ENCODE measurements around the gene TLE1. TPM values are rescaled to one million over a fixed set of nuclear protein-coding genes. Genes with fewer than 3 reads are reported as not detected.

TLE1 gene
- total RNA-seq, 1 experiment from 2014 or later: 97.7 TPM

DNA sequence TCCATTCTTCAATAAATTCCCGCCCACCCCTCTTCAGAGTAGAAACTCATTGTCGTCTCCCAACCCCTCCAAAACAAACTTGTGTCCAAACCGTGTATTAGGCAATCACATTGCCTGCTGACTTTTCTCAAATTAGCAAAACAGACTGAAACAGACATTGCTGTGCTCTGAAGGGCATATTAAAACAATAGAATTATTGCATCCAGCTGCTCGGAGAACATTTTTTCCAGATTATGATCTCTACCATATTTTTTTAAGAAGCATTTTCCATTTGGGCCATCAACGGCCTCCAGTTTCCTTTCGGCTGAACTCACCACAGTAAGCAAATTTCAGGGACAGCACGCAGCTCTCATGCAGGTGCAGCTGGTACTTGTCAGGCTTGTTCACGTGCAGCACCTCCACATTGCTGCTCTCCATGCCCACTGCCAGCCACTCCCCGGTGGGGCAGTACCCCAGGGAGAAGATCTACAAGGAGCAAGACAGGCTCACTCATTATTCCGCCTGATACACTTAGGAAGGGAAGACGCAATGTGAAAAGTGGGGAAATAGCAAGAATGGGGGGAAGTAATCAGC lies 104.1 kb downstream of the TLE1 start:
- Mint-ChIP-seq H3K36me3 (peaks cover 88% of the 10 kb centered on the region), H3K4me3 (no peak overlapping the region)

DNA sequence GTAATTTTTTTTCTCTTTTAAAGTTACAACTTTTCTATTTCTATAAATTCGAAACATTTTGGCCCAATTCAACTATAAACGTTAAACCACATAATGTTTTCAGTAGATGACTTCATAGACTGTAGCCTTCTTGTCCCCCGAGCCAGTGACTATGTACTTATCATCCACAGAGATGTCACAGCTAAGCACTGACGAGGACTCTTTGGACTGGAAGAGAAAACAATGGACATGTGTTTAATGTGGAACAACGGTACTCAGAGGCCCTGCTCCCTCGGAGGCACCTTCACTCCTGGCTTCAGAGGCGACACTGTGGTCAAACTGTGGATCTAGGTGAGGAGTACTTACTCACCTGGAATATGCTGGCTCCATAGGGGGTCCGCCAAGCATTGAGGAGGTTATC lies 105.2 kb downstream of the TLE1 start:
- POLR2A ChIA-PET: no interaction called here
- DNase-seq (ENCODE audit: low spot score): no peak
- TF ChIP-seq TP53 (CRISPR knock-in tag; IDR thresholded peaks at IDR 0.05): no peak
- no peak for TF ChIP-seq ZBTB21 (CRISPR knock-in tag; IDR thresholded peaks at IDR 0.05; ENCODE audit: borderline replicate concordance)
- no peak for TF ChIP-seq E2F5 (CRISPR knock-in tag; IDR thresholded peaks at IDR 0.05)
- no peak for TF ChIP-seq CREM (CRISPR knock-in tag; IDR thresholded peaks at IDR 0.05)
- no peak for TF ChIP-seq ZNF671 (CRISPR knock-in tag; IDR thresholded peaks at IDR 0.05)
- TF ChIP-seq, protein P1, sequence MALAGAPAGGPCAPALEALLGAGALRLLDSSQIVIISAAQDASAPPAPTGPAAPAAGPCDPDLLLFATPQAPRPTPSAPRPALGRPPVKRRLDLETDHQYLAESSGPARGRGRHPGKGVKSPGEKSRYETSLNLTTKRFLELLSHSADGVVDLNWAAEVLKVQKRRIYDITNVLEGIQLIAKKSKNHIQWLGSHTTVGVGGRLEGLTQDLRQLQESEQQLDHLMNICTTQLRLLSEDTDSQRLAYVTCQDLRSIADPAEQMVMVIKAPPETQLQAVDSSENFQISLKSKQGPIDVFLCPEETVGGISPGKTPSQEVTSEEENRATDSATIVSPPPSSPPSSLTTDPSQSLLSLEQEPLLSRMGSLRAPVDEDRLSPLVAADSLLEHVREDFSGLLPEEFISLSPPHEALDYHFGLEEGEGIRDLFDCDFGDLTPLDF (CRISPR knock-in tag; IDR thresholded peaks at IDR 0.05): no peak
- H3K4me1 Mint-ChIP-seq: peaks cover 13% of the 10 kb centered on the region
- H3K27ac Mint-ChIP-seq: no peak overlapping the region
- ATAC-seq: no peak
- no peaks in the 10 kb centered on the region for H3K9me3 Mint-ChIP-seq
- no peaks in the 10 kb centered on the region for H3K27me3 Mint-ChIP-seq (ENCODE audit: low read depth)
- H3K4me3 Mint-ChIP-seq: no peak overlapping the region
- CTCF ChIA-PET: no interaction called here
- peaks cover 79% of the 10 kb centered on the region for H3K36me3 Mint-ChIP-seq

More for the DNA sequence above, 104.1 kb downstream of the TLE1 start:
- DNase-seq (ENCODE audit: low spot score): no peak
- H3K27ac Mint-ChIP-seq: no peak overlapping the region
- ChIA-PET CTCF (no interaction called here), POLR2A (no interaction called here)
- TF ChIP-seq KAT7 (CRISPR knock-in tag; IDR thresholded peaks at IDR 0.05; ENCODE audit: borderline replicate concordance) (no peak), GTF2I (CRISPR knock-in tag; conservative IDR thresholded peaks at IDR 0.05) (no peak), ZNF281 (CRISPR knock-in tag; IDR thresholded peaks at IDR 0.05) (no peak)
- H3K9me3 Mint-ChIP-seq: no peaks in the 10 kb centered on the region
- H3K4me1 Mint-ChIP-seq: peaks cover 10% of the 10 kb centered on the region
- H3K27me3 Mint-ChIP-seq (ENCODE audit: low read depth): no peaks in the 10 kb centered on the region
- no peak for ATAC-seq

GRCh38 chr9:81581986-81582385 lies 107.4 kb downstream of the TLE1 start:
- CTCF ChIA-PET: no interaction called here
- H3K36me3 Mint-ChIP-seq: peaks cover 64% of the 10 kb centered on the region
- POLR2A ChIA-PET: no interaction called here
- TF ChIP-seq FOXJ3 (CRISPR knock-in tag; IDR thresholded peaks at IDR 0.05; ENCODE audit: borderline replicate concordance) (no peak), ATF2 (CRISPR knock-in tag; IDR thresholded peaks at IDR 0.05; ENCODE audit: borderline replicate concordance, low read depth) (no peak), USF1 (CRISPR knock-in tag; IDR thresholded peaks at IDR 0.05) (no peak), ZNF232 (CRISPR knock-in tag; IDR thresholded peaks at IDR 0.05) (no peak), ATF6 (CRISPR knock-in tag; IDR thresholded peaks at IDR 0.05) (no peak), ERG (CRISPR knock-in tag; IDR thresholded peaks at IDR 0.05) (no peak), ZNF396 (CRISPR knock-in tag; IDR thresholded peaks at IDR 0.05; ENCODE audit: borderline replicate concordance) (no peak)
- TF ChIP-seq, protein P2, sequence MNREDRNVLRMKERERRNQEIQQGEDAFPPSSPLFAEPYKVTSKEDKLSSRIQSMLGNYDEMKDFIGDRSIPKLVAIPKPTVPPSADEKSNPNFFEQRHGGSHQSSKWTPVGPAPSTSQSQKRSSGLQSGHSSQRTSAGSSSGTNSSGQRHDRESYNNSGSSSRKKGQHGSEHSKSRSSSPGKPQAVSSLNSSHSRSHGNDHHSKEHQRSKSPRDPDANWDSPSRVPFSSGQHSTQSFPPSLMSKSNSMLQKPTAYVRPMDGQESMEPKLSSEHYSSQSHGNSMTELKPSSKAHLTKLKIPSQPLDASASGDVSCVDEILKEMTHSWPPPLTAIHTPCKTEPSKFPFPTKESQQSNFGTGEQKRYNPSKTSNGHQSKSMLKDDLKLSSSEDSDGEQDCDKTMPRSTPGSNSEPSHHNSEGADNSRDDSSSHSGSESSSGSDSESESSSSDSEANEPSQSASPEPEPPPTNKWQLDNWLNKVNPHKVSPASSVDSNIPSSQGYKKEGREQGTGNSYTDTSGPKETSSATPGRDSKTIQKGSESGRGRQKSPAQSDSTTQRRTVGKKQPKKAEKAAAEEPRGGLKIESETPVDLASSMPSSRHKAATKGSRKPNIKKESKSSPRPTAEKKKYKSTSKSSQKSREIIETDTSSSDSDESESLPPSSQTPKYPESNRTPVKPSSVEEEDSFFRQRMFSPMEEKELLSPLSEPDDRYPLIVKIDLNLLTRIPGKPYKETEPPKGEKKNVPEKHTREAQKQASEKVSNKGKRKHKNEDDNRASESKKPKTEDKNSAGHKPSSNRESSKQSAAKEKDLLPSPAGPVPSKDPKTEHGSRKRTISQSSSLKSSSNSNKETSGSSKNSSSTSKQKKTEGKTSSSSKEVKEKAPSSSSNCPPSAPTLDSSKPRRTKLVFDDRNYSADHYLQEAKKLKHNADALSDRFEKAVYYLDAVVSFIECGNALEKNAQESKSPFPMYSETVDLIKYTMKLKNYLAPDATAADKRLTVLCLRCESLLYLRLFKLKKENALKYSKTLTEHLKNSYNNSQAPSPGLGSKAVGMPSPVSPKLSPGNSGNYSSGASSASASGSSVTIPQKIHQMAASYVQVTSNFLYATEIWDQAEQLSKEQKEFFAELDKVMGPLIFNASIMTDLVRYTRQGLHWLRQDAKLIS (CRISPR knock-in tag; IDR thresholded peaks at IDR 0.05; ENCODE audit: borderline replicate concordance): no peak

More at GRCh38 chr9:81581986-81582385, 107.4 kb downstream of the TLE1 start:
- no peak for ATAC-seq
- Mint-ChIP-seq H3K9me3 (no peaks in the 10 kb centered on the region), H3K4me1 (peaks cover 16% of the 10 kb centered on the region), H3K4me3 (no peak overlapping the region), H3K27ac (no peak overlapping the region; the same call in 1 of the 2 replicates), H3K27me3 (ENCODE audit: low read depth) (no peaks in the 10 kb centered on the region)
- DNase-seq (ENCODE audit: low spot score): no peak
